HUES6 (cell line): Measurements from ENCODE around the gene TLE1.

Experiments used
- H3K27ac ChIP-seq: 2 replicates; pipeline ENCODE4 v1.7.0; 2013; ENCODE audit warnings: low read depth, mild to moderate bottlenecking, low read length, inconsistent platforms
- H3K27me3 ChIP-seq: 2 replicates; pipeline ENCODE4 v1.6.1; 2013; ENCODE audit warnings: low read length; ENCODE audit not compliant: control insufficient read depth, insufficient read depth
- H3K36me3 ChIP-seq: 2 replicates; pipeline ENCODE4 v1.6.1; 2013; ENCODE audit warnings: low read length; ENCODE audit not compliant: control insufficient read depth, insufficient read depth
- H3K4me1 ChIP-seq: 2 replicates; pipeline ENCODE4 v1.6.1; 2013; ENCODE audit warnings: low read length; ENCODE audit not compliant: control insufficient read depth, insufficient read depth
- H3K4me3 ChIP-seq: 2 replicates; pipeline ENCODE4 v1.5.1; 2013; ENCODE audit warnings: low read depth, low read length
- H3K9ac ChIP-seq: one replicate; pipeline ENCODE4 v1.6.1; 2013; ENCODE audit warnings: mild to moderate bottlenecking, low read length
- H3K9me3 ChIP-seq: 2 replicates; pipeline ENCODE4 v1.6.1; 2013; ENCODE audit warnings: low read depth, low read length; ENCODE audit not compliant: control insufficient read depth, insufficient read depth

TLE1 gene

GRCh38 chr9:81620002-81620390 lies 69.4 kb downstream of the TLE1 start:
- no peak overlapping the region for H3K4me3 ChIP-seq
- H3K36me3 ChIP-seq: peaks cover 45% of the 10 kb centered on the region
- H3K27ac ChIP-seq: no peak overlapping the region
- H3K27me3 ChIP-seq: no peaks in the 10 kb centered on the region
- H3K9me3 ChIP-seq: no peaks in the 10 kb centered on the region
- peaks cover 37% of the 10 kb centered on the region for H3K4me1 ChIP-seq
- H3K9ac ChIP-seq: no peak overlapping the region

- H3K27ac ChIP-seq: no peak overlapping the region
- H3K4me1 ChIP-seq: peaks cover 37% of the 10 kb centered on the region
- H3K27me3 ChIP-seq: no peaks in the 10 kb centered on the region
- H3K36me3 ChIP-seq: peaks cover 49% of the 10 kb centered on the region
- no peaks in the 10 kb centered on the region for H3K9me3 ChIP-seq
- no peak overlapping the region for H3K9ac ChIP-seq
- H3K4me3 ChIP-seq: no peak overlapping the region
These were observed 69.9 kb downstream of the TLE1 start for GRCh38 chr9:81619353-81620001.

- Histone ChIP-seq H3K9ac (no peak overlapping the region), H3K27ac (no peak overlapping the region), H3K36me3 (peaks cover 54% of the 10 kb centered on the region), H3K4me3 (no peak overlapping the region), H3K4me1 (peaks cover 33% of the 10 kb centered on the region), H3K9me3 (no peaks in the 10 kb centered on the region), H3K27me3 (no peaks in the 10 kb centered on the region)
These were observed 70.4 kb downstream of the TLE1 start for GRCh38 chr9:81618923-81619322.

GRCh38 chr9:81616141-81616540 lies 73.2 kb downstream of the TLE1 start:
- H3K27ac ChIP-seq: no peak overlapping the region
- peaks cover 77% of the 10 kb centered on the region for H3K36me3 ChIP-seq
- no peak overlapping the region for H3K9ac ChIP-seq

GRCh38 chr9:81614335-81614734 lies 75.0 kb downstream of the TLE1 start:
- peaks cover 77% of the 10 kb centered on the region for H3K36me3 ChIP-seq
- H3K9me3 ChIP-seq: no peaks in the 10 kb centered on the region
- H3K4me1 ChIP-seq: peaks cover 7% of the 10 kb centered on the region; the same call in 1 of the 2 replicates
- no peak overlapping the region for H3K27ac ChIP-seq
- H3K4me3 ChIP-seq: no peak overlapping the region
- no peak overlapping the region for H3K9ac ChIP-seq
- H3K27me3 ChIP-seq: no peaks in the 10 kb centered on the region

More at GRCh38 chr9:81616141-81616540, 73.2 kb downstream of the TLE1 start:
- Histone ChIP-seq H3K4me3 (no peak overlapping the region), H3K27me3 (no peaks in the 10 kb centered on the region), H3K9me3 (no peaks in the 10 kb centered on the region), H3K4me1 (peaks cover 7% of the 10 kb centered on the region)

- Histone ChIP-seq H3K36me3 (peaks cover 75% of the 10 kb centered on the region), H3K9me3 (no peaks in the 10 kb centered on the region), H3K27ac (no peak overlapping the region), H3K4me1 (peaks cover 7% of the 10 kb centered on the region; the same call in 1 of the 2 replicates), H3K9ac (no peak overlapping the region), H3K27me3 (no peaks in the 10 kb centered on the region), H3K4me3 (no peak overlapping the region)
These were observed 76.1 kb downstream of the TLE1 start for GRCh38 chr9:81613002-81613812.

GRCh38 chr9:81611664-81612063 lies 77.7 kb downstream of the TLE1 start:
- H3K27me3 ChIP-seq: no peaks in the 10 kb centered on the region
- no peak overlapping the region for H3K9ac ChIP-seq
- no peaks in the 10 kb centered on the region for H3K9me3 ChIP-seq
- H3K4me1 ChIP-seq: peaks cover 7% of the 10 kb centered on the region; the same call in 1 of the 2 replicates
- no peak overlapping the region for H3K27ac ChIP-seq
- peaks cover 80% of the 10 kb centered on the region for H3K36me3 ChIP-seq
- H3K4me3 ChIP-seq: no peak overlapping the region

- no peak overlapping the region for H3K9ac ChIP-seq
- H3K27me3 ChIP-seq: no peaks in the 10 kb centered on the region
- H3K4me1 ChIP-seq: peaks cover 7% of the 10 kb centered on the region; the same call in 1 of the 2 replicates
- no peak overlapping the region for H3K27ac ChIP-seq
- no peaks in the 10 kb centered on the region for H3K9me3 ChIP-seq
- peaks cover 71% of the 10 kb centered on the region for H3K36me3 ChIP-seq
- no peak overlapping the region for H3K4me3 ChIP-seq
These were observed 78.6 kb downstream of the TLE1 start for GRCh38 chr9:81610740-81611107.

- Histone ChIP-seq H3K9me3 (no peaks in the 10 kb centered on the region), H3K36me3 (peaks cover 70% of the 10 kb centered on the region), H3K27ac (no peak overlapping the region), H3K27me3 (no peaks in the 10 kb centered on the region), H3K4me3 (no peak overlapping the region), H3K9ac (no peak overlapping the region), H3K4me1 (peaks cover 7% of the 10 kb centered on the region; the same call in 1 of the 2 replicates)
These were observed 79.3 kb downstream of the TLE1 start for GRCh38 chr9:81609782-81610739.

GRCh38 chr9:81608289-81608657 lies 81.1 kb downstream of the TLE1 start:
- Histone ChIP-seq H3K9me3 (no peaks in the 10 kb centered on the region), H3K9ac (no peak overlapping the region), H3K4me1 (peaks cover 7% of the 10 kb centered on the region; the same call in 1 of the 2 replicates), H3K27me3 (no peaks in the 10 kb centered on the region), H3K27ac (no peak overlapping the region), H3K36me3 (peaks cover 73% of the 10 kb centered on the region), H3K4me3 (no peak overlapping the region)
